Dermis blood vessel endothelial cell (primary cell): ENCODE measurements around the gene SCP2. TPM values are rescaled to one million over a fixed set of nuclear protein-coding genes. Genes with fewer than 3 reads are reported as not detected.

Experiments used
- DNase-seq: peaks from one replicate; pipeline ENCODE4 v3.0.0; 2010
- total RNA-seq: library from RNA; depleted of rRNA; stranded (reverse); fragments of >200 nt; gene quantifications from 2 replicates; pipeline ENCODE4 v1.2.3, GENCODE V29; 2014

SCP2 gene
- total RNA-seq, 1 donor from 2014 or later: 185 TPM

GRCh38 chr1:53083636-53084588 lies 156.8 kb downstream of the SCP2 start:
- DNase-seq: no peak

- DNase-seq: no peak
Observed at GRCh38 chr1:53084589-53084971, 157.5 kb downstream of the SCP2 start.

- DNase-seq: no peak
Observed at GRCh38 chr1:53085405-53085804, 158.3 kb downstream of the SCP2 start.

GRCh38 chr1:53086491-53087070 lies 159.5 kb downstream of the SCP2 start:
- DNase-seq: no peak

GRCh38 chr1:53087332-53088285 lies 160.5 kb downstream of the SCP2 start:
- DNase-seq: no peak

GRCh38 chr1:53088616-53089300 lies 161.7 kb downstream of the SCP2 start:
- DNase-seq: no peak

GRCh38 chr1:53089478-53090226 lies 162.6 kb downstream of the SCP2 start:
- no peak for DNase-seq

- no peak for DNase-seq
Observed at GRCh38 chr1:53090227-53091147, 163.4 kb downstream of the SCP2 start.

GRCh38 chr1:53091841-53092645 lies 165.0 kb downstream of the SCP2 start:
- no peak for DNase-seq

- DNase-seq: no peak
Observed at GRCh38 chr1:53092659-53093450, 165.8 kb downstream of the SCP2 start.

GRCh38 chr1:53093451-53093754 lies 166.3 kb downstream of the SCP2 start:
- DNase-seq: no peak

GRCh38 chr1:53093778-53094532 lies 166.9 kb downstream of the SCP2 start:
- DNase-seq: no peak

- DNase-seq: no peak
Observed at GRCh38 chr1:53094533-53094919, 167.4 kb downstream of the SCP2 start.

Other genes with a start within 250 kb of the SCP2 start
- gene COA7, start 228.9 kb upstream of the SCP2 start, total RNA-seq: 12.6 and 17.2 TPM in 2 replicates
- gene ZYG11B, start 200.8 kb upstream of the SCP2 start, total RNA-seq: 45.0 and 49.7 TPM in 2 replicates
- gene ZYG11A, start 84.5 kb upstream of the SCP2 start, total RNA-seq: 0.17 and 1.2 TPM in 2 replicates
- gene ECHDC2, start 5.5 kb upstream of the SCP2 start, total RNA-seq: 12.7 and 17.0 TPM in 2 replicates
- not detected in 2 replicates for gene PODN, start 134.9 kb downstream of the SCP2 start, total RNA-seq
- gene SLC1A7, start 215.4 kb downstream of the SCP2 start, total RNA-seq: not detected in 2 replicates